ENCODE measurements around the gene FAM177A1. TPM values are rescaled to one million over a fixed set of nuclear protein-coding genes. Genes with fewer than 3 reads are reported as not detected.

Gene FAM177A1
- total RNA-seq, 4 donors from 2014 or later = 42.4 to 70.0 (median 60.1) TPM

GRCh38 chr14:35078082-35078481, 32.0 kb downstream of the FAM177A1 start:
- Histone ChIP-seq H3K27me3 (no peaks in the 10 kb centered on the region), H3K4me3 (no peak overlapping the region), H3K27ac (no peak overlapping the region), H3K9me3 (no peaks in the 10 kb centered on the region), H3K4me1 (no peaks in the 10 kb centered on the region), H3K36me3 (peaks cover 0 to 95% of the 10 kb centered on the region in 2 donors)
- TF ChIP-seq CTCF (IDR thresholded peaks at IDR 0.05) = no peak
- TF ChIP-seq EP300 (IDR thresholded peaks at IDR 0.05) = no peak
- TF ChIP-seq POLR2AphosphoS5 (IDR thresholded peaks at IDR 0.05) = no peak
- no peak for TF ChIP-seq POLR2A (IDR thresholded peaks at IDR 0.05)
- 90 to 100% methylated on average over 2 of the region's 2 CpGs for WGBS, 2 donors (ENCODE audit: low coverage in 1 of 2)
- no peak for ATAC-seq

GRCh38 chr14:35079742-35080141, 33.7 kb downstream of the FAM177A1 start:
- ATAC-seq = no peak
- Histone ChIP-seq H3K36me3 (peaks cover 0 to 95% of the 10 kb centered on the region in 2 donors), H3K27ac (no peak overlapping the region), H3K9me3 (no peaks in the 10 kb centered on the region), H3K4me3 (no peak overlapping the region), H3K4me1 (no peaks in the 10 kb centered on the region), H3K27me3 (no peaks in the 10 kb centered on the region)
- 57 to 71% methylated on average over 1 of the region's 1 CpG for WGBS, 2 donors (ENCODE audit: low coverage in 1 of 2)
- TF ChIP-seq POLR2A (IDR thresholded peaks at IDR 0.05) (no peak), EP300 (IDR thresholded peaks at IDR 0.05) (no peak), POLR2AphosphoS5 (IDR thresholded peaks at IDR 0.05) (no peak), CTCF (IDR thresholded peaks at IDR 0.05) (no peak)

GRCh38 chr14:35083530-35084150, 37.6 kb downstream of the FAM177A1 start:
- Histone ChIP-seq H3K9me3 (no peaks in the 10 kb centered on the region), H3K36me3 (peaks cover 3 to 100% of the 10 kb centered on the region in 2 donors), H3K27ac (no peak overlapping the region), H3K4me1 (no peaks in the 10 kb centered on the region), H3K4me3 (no peak overlapping the region), H3K27me3 (no peaks in the 10 kb centered on the region)
- WGBS, 2 donors (ENCODE audit: low coverage in 1 of 2) = 89% methylated on average over 8 of the region's 8 CpGs
- ATAC-seq = no peak
- TF ChIP-seq CTCF (IDR thresholded peaks at IDR 0.05) (no peak), POLR2A (IDR thresholded peaks at IDR 0.05) (no peak), EP300 (IDR thresholded peaks at IDR 0.05) (no peak), POLR2AphosphoS5 (IDR thresholded peaks at IDR 0.05) (no peak)

- WGBS, 2 donors (ENCODE audit: low coverage in 1 of 2) = 75 to 83% methylated on average over 2 of the region's 2 CpGs
- peaks cover 3 to 100% of the 10 kb centered on the region in 2 donors for H3K36me3 ChIP-seq
Measured at GRCh38 chr14:35085441-35085840, 39.4 kb downstream of the FAM177A1 start.

More at GRCh38 chr14:35085441-35085840, 39.4 kb downstream of the FAM177A1 start:
- H3K27ac ChIP-seq = no peak overlapping the region
- no peak for TF ChIP-seq CTCF (IDR thresholded peaks at IDR 0.05)
- TF ChIP-seq POLR2A (IDR thresholded peaks at IDR 0.05) = no peak
- TF ChIP-seq EP300 (IDR thresholded peaks at IDR 0.05) = no peak
- TF ChIP-seq POLR2AphosphoS5 (IDR thresholded peaks at IDR 0.05) = no peak
- no peak overlapping the region for H3K4me3 ChIP-seq
- no peak for ATAC-seq
- H3K4me1 ChIP-seq = no peaks in the 10 kb centered on the region
- no peaks in the 10 kb centered on the region for H3K27me3 ChIP-seq
- H3K9me3 ChIP-seq = no peaks in the 10 kb centered on the region
